ENCODE measurements around the gene FLAD1. TPM values are rescaled to one million over a fixed set of nuclear protein-coding genes. Genes with fewer than 3 reads are reported as not detected.
"Not testable (repeated sequence)": the region's sequence is repeated elsewhere in the genome, so short reads cannot be mapped to it uniquely, and the experiment has no call there.

The FLAD1 gene
- total RNA-seq, 2 experiments from 2014 or later: 16.7 to 19.4 TPM

DNA sequence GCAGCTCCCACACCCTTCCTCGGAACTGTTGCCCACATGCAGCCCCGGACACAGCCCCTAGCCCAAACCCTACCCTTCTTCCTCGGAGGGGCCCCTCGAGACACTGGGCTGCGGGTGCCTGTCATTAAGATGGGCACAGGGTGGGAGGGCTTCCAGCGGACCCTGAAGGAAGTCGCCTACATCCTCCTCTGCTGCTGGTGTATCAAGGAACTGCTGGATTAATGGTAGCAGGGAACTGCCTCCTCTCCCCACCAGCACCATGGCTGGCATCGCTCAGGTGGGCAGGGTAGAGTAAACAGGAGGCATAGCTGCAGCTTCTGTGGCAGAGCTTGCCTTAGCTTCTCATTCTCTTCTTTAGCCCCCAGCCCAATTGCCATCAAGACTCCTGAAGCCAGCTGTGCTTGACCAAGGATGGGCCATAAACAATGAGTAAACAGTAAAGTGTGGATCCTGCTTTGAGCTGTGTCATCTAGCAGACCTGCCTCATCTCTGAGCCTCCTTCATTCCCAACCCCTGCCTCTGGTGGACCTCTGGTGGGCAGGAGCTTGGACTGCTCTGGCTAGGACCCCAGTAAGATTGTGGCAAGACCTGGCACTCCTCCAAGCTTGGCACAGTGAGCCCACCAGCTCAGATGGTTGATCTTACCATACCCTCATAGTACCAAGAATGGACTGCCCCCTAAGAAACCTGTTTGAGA, 10.6 kb downstream of the FLAD1 start, which contains the start of gene LENEP:
Gene LENEP (plus strand): TSS at position 15 of the 697 bp plus-strand sequence. CDS start 22 bp downstream, at position 37.
- ChIA-PET CTCF (interaction anchor here (1.3 to 13.2 kb wide), 2 partner anchors 10 to 25 kb away, joined by 3 to 159 read pairs; no protein-coding TSS in a partner anchor), POLR2A (interaction anchor here (1.0 to 2.5 kb wide), 5 partner anchors 10 to 38 kb away, joined by 3 to 19 read pairs (median 7); partner anchors contain the start of genes CKS1B, FLAD1 and PBXIP1)
- Mint-ChIP-seq H3K36me3 (ENCODE audit: low read depth) (peaks cover 18% of the 10 kb centered on the region), H3K27me3 (no peaks in the 10 kb centered on the region), H3K4me1 (ENCODE audit: low read depth) (peaks cover 34% of the 10 kb centered on the region), H3K27ac (no peak within 1 kb of the TSS), H3K9me3 (no peaks in the 10 kb centered on the region), H3K4me3 (no peak within 1 kb of the TSS)
- no peak within 1 kb of the TSS for H3K4me3 ChIP-seq (ENCODE audit: low read length)
- DNase-seq (no peak), ATAC-seq (ENCODE audit: poor library complexity) (no peak)
- intact Hi-C loops (cut with DNase I, micrococcal nuclease): no loop called here
- H3K27ac ChIP-seq (ENCODE audit: low read depth in 1 of 2, low read length in 2 of 2): no peak within 1 kb of the TSS
- H3K27me3 ChIP-seq (ENCODE audit: control insufficient read depth in 1 of 2, insufficient read depth in 2 of 2, low read length in 2 of 2): no peaks in the 10 kb centered on the region
- peaks cover 32% of the 10 kb centered on the region for H3K4me1 ChIP-seq (ENCODE audit: insufficient read depth, low read length)
- TF ChIP-seq, protein P1, sequence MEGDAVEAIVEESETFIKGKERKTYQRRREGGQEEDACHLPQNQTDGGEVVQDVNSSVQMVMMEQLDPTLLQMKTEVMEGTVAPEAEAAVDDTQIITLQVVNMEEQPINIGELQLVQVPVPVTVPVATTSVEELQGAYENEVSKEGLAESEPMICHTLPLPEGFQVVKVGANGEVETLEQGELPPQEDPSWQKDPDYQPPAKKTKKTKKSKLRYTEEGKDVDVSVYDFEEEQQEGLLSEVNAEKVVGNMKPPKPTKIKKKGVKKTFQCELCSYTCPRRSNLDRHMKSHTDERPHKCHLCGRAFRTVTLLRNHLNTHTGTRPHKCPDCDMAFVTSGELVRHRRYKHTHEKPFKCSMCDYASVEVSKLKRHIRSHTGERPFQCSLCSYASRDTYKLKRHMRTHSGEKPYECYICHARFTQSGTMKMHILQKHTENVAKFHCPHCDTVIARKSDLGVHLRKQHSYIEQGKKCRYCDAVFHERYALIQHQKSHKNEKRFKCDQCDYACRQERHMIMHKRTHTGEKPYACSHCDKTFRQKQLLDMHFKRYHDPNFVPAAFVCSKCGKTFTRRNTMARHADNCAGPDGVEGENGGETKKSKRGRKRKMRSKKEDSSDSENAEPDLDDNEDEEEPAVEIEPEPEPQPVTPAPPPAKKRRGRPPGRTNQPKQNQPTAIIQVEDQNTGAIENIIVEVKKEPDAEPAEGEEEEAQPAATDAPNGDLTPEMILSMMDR (IDR thresholded peaks at IDR 0.05): no peak
- no peaks in the 10 kb centered on the region for H3K9me3 ChIP-seq (ENCODE audit: control insufficient read depth in 1 of 2, insufficient read depth in 1 of 2, low read length in 2 of 2)
- H3K36me3 ChIP-seq (ENCODE audit: insufficient read depth, low read length): peaks cover 31% of the 10 kb centered on the region

DNA sequence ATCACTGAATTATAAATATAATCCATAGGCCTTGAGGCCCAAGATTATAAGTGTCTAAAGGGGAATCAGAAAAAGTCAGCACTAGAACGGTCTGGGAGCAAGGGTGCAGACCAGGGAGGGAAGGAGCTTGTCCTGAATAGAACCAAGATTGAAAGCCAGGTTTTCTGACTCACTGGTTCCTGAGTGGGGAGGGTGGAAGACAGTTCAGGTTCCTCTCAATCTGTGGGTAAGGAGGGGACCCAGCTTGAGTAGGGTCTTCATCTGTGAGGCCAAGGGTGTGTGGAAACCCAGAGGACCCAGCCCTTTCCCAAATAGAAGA, 11.1 kb downstream of the FLAD1 start:
- Histone ChIP-seq H3K36me3 (ENCODE audit: insufficient read depth, low read length) (peaks cover 26% of the 10 kb centered on the region), H3K4me3 (ENCODE audit: low read length) (no peak overlapping the region), H3K27ac (ENCODE audit: low read depth in 1 of 2, low read length in 2 of 2) (no peak overlapping the region), H3K9me3 (ENCODE audit: control insufficient read depth in 1 of 2, insufficient read depth in 1 of 2, low read length in 2 of 2) (no peaks in the 10 kb centered on the region), H3K27me3 (ENCODE audit: control insufficient read depth in 1 of 2, insufficient read depth in 2 of 2, low read length in 2 of 2) (no peaks in the 10 kb centered on the region), H3K4me1 (ENCODE audit: insufficient read depth, low read length) (peaks cover 32% of the 10 kb centered on the region)
- Mint-ChIP-seq H3K4me1 (ENCODE audit: low read depth) (peaks cover 34% of the 10 kb centered on the region), H3K9me3 (no peaks in the 10 kb centered on the region), H3K4me3 (no peak overlapping the region), H3K27me3 (no peaks in the 10 kb centered on the region), H3K27ac (no peak overlapping the region), H3K36me3 (ENCODE audit: low read depth) (peaks cover 13% of the 10 kb centered on the region)
- DNase-seq (no peak), ATAC-seq (ENCODE audit: poor library complexity) (no peak)
- intact Hi-C loops (cut with DNase I, micrococcal nuclease): no loop called here
- CTCF ChIA-PET: interaction anchor here (1.3 to 13.2 kb wide), 2 partner anchors 10 to 24 kb away, joined by 3 to 159 read pairs; no protein-coding TSS in a partner anchor
- TF ChIP-seq, protein P1 (IDR thresholded peaks at IDR 0.05): no peak
- POLR2A ChIA-PET: interaction anchor here (1.0 to 2.5 kb wide), 4 partner anchors 10 to 39 kb away, joined by 5 to 19 read pairs (median 13); partner anchors contain the start of genes CKS1B, FLAD1 and PBXIP1

DNA sequence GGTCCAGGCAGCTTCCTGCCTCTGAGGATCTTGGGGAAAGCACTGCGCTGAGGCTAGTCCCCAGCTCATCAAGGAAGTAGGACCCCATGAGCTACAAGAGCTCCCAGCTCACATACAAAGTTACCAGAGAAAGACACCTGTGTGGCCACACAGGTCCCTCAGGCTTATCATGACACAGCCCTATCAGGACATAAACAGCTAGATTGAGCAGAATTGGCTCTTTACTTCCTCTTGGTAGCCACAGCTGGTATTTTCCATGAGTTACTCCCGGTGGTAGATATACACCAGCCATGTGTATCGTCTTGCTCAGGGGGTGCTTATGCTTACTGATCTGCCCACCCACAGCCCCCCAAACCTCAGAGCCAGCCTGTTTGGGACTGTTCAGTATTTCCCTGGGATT, 11.4 kb downstream of the FLAD1 start:
- Histone ChIP-seq H3K4me3 (ENCODE audit: low read length) (no peak overlapping the region), H3K9me3 (ENCODE audit: control insufficient read depth in 1 of 2, insufficient read depth in 1 of 2, low read length in 2 of 2) (no peaks in the 10 kb centered on the region), H3K4me1 (ENCODE audit: insufficient read depth, low read length) (peaks cover 32% of the 10 kb centered on the region), H3K27ac (ENCODE audit: low read depth in 1 of 2, low read length in 2 of 2) (no peak overlapping the region), H3K36me3 (ENCODE audit: insufficient read depth, low read length) (peaks cover 22% of the 10 kb centered on the region), H3K27me3 (ENCODE audit: control insufficient read depth in 1 of 2, insufficient read depth in 2 of 2, low read length in 2 of 2) (no peaks in the 10 kb centered on the region)
- Mint-ChIP-seq H3K27me3 (no peaks in the 10 kb centered on the region), H3K9me3 (no peaks in the 10 kb centered on the region), H3K27ac (no peak overlapping the region), H3K4me1 (ENCODE audit: low read depth) (peaks cover 37% of the 10 kb centered on the region), H3K36me3 (ENCODE audit: low read depth) (peaks cover 9% of the 10 kb centered on the region), H3K4me3 (no peak overlapping the region)
- ChIA-PET POLR2A (interaction anchor here (1.0 to 2.5 kb wide), 4 partner anchors 11 to 39 kb away, joined by 5 to 19 read pairs (median 13); partner anchors contain the start of genes CKS1B, FLAD1 and PBXIP1), CTCF (interaction anchor here (13.2 kb wide), 1 partner anchor 24 kb away, joined by 159 read pairs; no protein-coding TSS in a partner anchor)
- TF ChIP-seq, protein P1 (IDR thresholded peaks at IDR 0.05): no peak
- DNase-seq: no peak
- intact Hi-C loops (cut with DNase I, micrococcal nuclease): no loop called here
- no peak for ATAC-seq (ENCODE audit: poor library complexity)

DNA sequence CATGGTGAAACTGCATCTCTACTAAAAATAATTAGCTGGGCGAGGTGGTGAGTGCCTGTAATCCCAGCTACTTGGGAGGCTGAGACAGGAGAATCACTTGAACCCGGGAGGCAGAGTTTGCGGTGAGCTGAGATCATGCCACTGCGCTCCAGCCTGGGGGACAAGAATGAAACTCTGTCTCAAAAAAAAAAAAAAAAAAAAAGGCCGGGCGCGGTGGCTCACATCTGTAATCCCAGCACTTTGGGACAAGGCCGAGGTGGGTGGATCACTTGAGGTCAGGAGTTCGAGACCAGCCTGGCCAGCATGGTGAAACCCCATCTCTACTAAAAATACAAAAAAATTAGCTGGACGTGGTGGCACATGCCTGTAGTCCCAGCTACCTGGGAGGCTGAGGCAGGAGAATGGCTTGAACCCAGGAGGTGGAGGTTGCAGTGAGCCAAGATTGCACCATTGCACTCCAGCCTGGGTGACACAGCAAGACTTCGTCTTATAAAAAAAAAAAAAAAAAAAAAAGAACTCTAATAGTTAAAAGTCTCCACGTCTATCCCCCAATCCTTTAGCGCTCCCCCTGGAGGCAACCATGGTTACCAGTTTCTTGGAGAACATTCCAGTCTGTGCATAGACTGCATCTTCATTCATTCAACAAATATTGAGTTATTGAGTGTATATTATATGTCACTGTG, 12.3 kb downstream of the FLAD1 start:
- H3K4me3 Mint-ChIP-seq: peak overlapping the region; percentile 18
- H3K9me3 ChIP-seq (ENCODE audit: control insufficient read depth in 1 of 2, insufficient read depth in 1 of 2, low read length in 2 of 2); H3K27ac Mint-ChIP-seq; ATAC-seq (ENCODE audit: poor library complexity); H3K36me3 Mint-ChIP-seq (ENCODE audit: low read depth); H3K27ac ChIP-seq (ENCODE audit: low read depth in 1 of 2, low read length in 2 of 2); intact Hi-C loops (cut with DNase I, micrococcal nuclease); H3K4me3 ChIP-seq (ENCODE audit: low read length); H3K9me3 Mint-ChIP-seq; H3K27me3 Mint-ChIP-seq; H3K27me3 ChIP-seq (ENCODE audit: control insufficient read depth in 1 of 2, insufficient read depth in 2 of 2, low read length in 2 of 2): not testable (repeated sequence)
- peaks cover 14% of the 10 kb centered on the region for H3K36me3 ChIP-seq (ENCODE audit: insufficient read depth, low read length)
- DNase-seq: peak in 3 of 14 experiments; percentile 42 to 51 (median 46)
- peaks cover 34% of the 10 kb centered on the region for H3K4me1 ChIP-seq (ENCODE audit: insufficient read depth, low read length)
- peaks cover 45% of the 10 kb centered on the region for H3K4me1 Mint-ChIP-seq (ENCODE audit: low read depth)
- ChIA-PET CTCF (interaction anchor here (13.2 kb wide), 1 partner anchor 23 kb away, joined by 159 read pairs; no protein-coding TSS in a partner anchor), POLR2A (interaction anchor here (1.1 to 10.2 kb wide), 4 partner anchors 11 to 34 kb away, joined by 3 to 189 read pairs (median 4); partner anchors contain the start of genes CKS1B and PYGO2)

All from CD4-positive, alpha-beta T cell (primary cell).